Prostate gland (tissue), 2 donors: ENCODE data around the gene ORAI2. TPM values are rescaled to one million over a fixed set of nuclear protein-coding genes. Genes with fewer than 3 reads are reported as not detected.

Experiments used
- DNase-seq: peaks from one replicate; pipeline ENCODE4 v3.0.0-alpha.2; 2019; ENCODE audit warnings: low spot score
- H3K27ac ChIP-seq, 2 donors: fragments of 200-600 bp; sonication (generic); 2 replicates each; pipeline ENCODE4 v1.5.1; 2017 to 2019
- H3K27me3 ChIP-seq: fragments of 200-600 bp; sonication (generic); replicated peaks from 2 replicates; pipeline ENCODE4 v1.5.1; 2019; ENCODE audit not compliant: insufficient read depth
- H3K36me3 ChIP-seq, 2 donors: fragments of 200-600 bp; sonication (generic); 1 replicate in 1 of 2; 2 replicates in 1 of 2; pipeline versions ENCODE4 v1.5.1 to v1.8.1; 2017 to 2019
- H3K4me1 ChIP-seq: fragments of 200-600 bp; sonication (generic); replicated peaks from 2 replicates; pipeline ENCODE4 v1.5.1; 2019
- H3K4me3 ChIP-seq, 2 donors: fragments of 200-600 bp; sonication (generic); 2 replicates each; pipeline ENCODE4 v1.5.1; 2017 to 2019
- H3K9me3 ChIP-seq: fragments of 200-600 bp; sonication (generic); 2 replicates; pipeline ENCODE4 v1.5.1; 2017
- POLR2A ChIP-seq: fragments of 450-650 bp; IDR thresholded peaks from one replicate; pipeline ENCODE4 v1.6.1; 2016; ENCODE audit warnings: antibody characterized with exemption, mild to moderate bottlenecking
- POLR2AphosphoS5 ChIP-seq: sonication (generic); formaldehyde crosslinking; IDR thresholded peaks from one replicate; pipeline ENCODE4 v1.6.1; 2017; ENCODE audit warnings: antibody characterized with exemption
- WGBS: methylation state at CpG from one replicate; pipeline ENCODE4 v1.1.5; 2018; 5-methylcytosine and 5-hydroxymethylcytosine counted together
- intact Hi-C: fragments of 100-400 bp; cut with DNase I; formaldehyde crosslinking; loops from one replicate; pipeline ENCODE4 v1.14.2; 2022
- total RNA-seq, 2 donors: library from RNA; depleted of rRNA; stranded (reverse); fragments of >200 nt; gene quantifications; one replicate each; pipeline ENCODE4 v1.1.0, GENCODE V29; 2016
- TF ChIP-seq, protein P1 (sequence below), 4 experiments: fragments of 200-600 bp in 2 of 4; fragments of 450-650 bp in 2 of 4; sonication (generic) in 2 of 4; IDR thresholded peaks; 1 replicate in 3 of 4; 2 replicates in 1 of 4; pipeline ENCODE4 v1.5.1; 2016 to 2019; ENCODE audit warnings: antibody characterized with exemption in 4 of 4, mild to moderate bottlenecking in 2 of 4, moderate library complexity in 2 of 4

ORAI2 gene
- total RNA-seq, 2 donors from 2014 or later = 20.5 to 24.8 TPM

DNA sequence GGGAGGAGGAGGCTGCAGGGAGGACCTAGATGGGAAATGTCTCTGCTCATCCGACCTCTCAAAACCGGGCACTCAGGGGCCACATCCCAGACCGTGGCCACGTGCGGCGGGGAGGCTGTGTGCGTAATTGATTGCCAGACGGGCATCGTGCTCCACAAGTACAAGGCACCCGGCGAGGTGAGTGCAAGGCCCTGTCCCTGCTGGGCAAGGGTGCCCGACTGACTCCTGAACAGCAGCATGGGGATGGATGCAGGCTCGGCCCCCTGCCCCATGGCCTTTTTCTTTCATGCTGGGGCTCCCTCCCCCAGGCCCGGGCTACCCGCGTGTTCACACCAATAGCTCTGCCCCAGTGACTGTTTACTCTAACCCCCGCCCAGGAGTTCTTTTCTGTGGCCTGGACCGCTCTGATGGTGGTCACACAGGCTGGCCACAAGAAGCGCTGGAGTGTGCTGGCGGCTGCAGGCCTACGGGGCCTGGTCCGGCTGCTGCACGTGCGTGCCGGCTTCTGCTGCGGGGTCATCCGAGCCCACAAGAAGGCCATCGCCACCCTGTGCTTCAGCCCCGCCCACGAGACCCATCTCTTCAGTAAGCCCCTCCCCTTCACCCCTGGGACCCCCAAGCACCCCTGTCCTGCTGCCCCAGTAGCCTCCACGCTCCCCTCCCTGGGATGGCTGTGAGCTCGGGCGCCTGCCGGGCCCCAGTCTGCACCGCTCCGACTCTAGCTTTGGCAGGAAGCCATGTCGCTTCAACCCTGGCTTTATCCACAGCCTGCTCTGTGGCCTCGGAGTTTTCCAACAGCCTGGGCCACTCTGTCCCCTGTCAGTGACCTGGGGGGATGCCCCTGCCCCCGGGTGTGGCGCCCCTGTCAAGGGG lies 35.3 kb downstream of the ORAI2 start:
- no peak for DNase-seq
- 93% methylated on average over 40 of the region's 40 CpGs for WGBS
- no peak overlapping the region for H3K27ac ChIP-seq

DNA sequence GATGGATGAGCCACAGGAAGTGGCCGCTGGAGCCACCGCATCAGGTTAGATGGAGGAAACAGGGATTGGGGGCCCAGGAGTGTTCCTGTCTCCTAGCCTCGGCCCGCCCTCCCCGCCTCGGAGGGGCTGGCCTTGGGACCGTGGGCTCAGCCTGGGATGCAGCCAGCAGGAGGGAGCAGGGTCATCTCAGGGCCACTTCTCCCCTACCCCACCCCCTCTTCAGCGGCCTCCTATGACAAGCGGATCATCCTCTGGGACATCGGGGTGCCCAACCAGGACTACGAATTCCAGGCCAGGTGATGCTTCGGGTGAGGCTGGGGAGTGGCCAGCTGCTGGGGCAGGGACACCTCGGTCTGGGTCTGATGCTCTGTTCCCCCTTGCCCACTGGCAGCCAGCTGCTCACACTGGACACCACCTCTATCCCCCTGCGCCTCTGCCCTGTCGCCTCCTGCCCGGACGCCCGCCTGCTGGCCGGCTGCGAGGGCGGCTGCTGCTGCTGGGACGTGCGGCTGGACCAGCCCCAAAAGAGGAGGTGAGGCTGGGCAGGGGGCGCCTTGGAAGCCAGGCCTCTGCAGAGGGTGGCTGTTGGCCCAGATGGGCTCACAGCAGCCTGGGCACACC lies 36.1 kb downstream of the ORAI2 start:
- 93% methylated on average over 24 of the region's 24 CpGs for whole genome bisulfite sequencing
- H3K36me3 ChIP-seq = no peaks in the 10 kb centered on the region
- no peak for DNase-seq
- no peaks in the 10 kb centered on the region for H3K9me3 ChIP-seq
- H3K27ac ChIP-seq = no peak overlapping the region
- H3K4me1 ChIP-seq = peaks cover 5% of the 10 kb centered on the region
- intact Hi-C loops = no loop called here
- H3K4me3 ChIP-seq = no peak overlapping the region
- TF ChIP-seq POLR2A (no peak), POLR2AphosphoS5 (no peak)
- TF ChIP-seq, protein P1, sequence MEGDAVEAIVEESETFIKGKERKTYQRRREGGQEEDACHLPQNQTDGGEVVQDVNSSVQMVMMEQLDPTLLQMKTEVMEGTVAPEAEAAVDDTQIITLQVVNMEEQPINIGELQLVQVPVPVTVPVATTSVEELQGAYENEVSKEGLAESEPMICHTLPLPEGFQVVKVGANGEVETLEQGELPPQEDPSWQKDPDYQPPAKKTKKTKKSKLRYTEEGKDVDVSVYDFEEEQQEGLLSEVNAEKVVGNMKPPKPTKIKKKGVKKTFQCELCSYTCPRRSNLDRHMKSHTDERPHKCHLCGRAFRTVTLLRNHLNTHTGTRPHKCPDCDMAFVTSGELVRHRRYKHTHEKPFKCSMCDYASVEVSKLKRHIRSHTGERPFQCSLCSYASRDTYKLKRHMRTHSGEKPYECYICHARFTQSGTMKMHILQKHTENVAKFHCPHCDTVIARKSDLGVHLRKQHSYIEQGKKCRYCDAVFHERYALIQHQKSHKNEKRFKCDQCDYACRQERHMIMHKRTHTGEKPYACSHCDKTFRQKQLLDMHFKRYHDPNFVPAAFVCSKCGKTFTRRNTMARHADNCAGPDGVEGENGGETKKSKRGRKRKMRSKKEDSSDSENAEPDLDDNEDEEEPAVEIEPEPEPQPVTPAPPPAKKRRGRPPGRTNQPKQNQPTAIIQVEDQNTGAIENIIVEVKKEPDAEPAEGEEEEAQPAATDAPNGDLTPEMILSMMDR (IDR thresholded peaks at IDR 0.05) = no peak
- H3K27me3 ChIP-seq = no peaks in the 10 kb centered on the region

More for the DNA sequence above, 35.3 kb downstream of the ORAI2 start:
- intact Hi-C loops = no loop called here
- peaks cover 5% of the 10 kb centered on the region for H3K4me1 ChIP-seq
- H3K9me3 ChIP-seq = no peaks in the 10 kb centered on the region
- H3K27me3 ChIP-seq = no peaks in the 10 kb centered on the region
- H3K4me3 ChIP-seq = no peak overlapping the region
- no peaks in the 10 kb centered on the region for H3K36me3 ChIP-seq
- TF ChIP-seq POLR2A (no peak), POLR2AphosphoS5 (no peak)
- TF ChIP-seq, protein P1 (IDR thresholded peaks at IDR 0.05) = no peak

DNA sequence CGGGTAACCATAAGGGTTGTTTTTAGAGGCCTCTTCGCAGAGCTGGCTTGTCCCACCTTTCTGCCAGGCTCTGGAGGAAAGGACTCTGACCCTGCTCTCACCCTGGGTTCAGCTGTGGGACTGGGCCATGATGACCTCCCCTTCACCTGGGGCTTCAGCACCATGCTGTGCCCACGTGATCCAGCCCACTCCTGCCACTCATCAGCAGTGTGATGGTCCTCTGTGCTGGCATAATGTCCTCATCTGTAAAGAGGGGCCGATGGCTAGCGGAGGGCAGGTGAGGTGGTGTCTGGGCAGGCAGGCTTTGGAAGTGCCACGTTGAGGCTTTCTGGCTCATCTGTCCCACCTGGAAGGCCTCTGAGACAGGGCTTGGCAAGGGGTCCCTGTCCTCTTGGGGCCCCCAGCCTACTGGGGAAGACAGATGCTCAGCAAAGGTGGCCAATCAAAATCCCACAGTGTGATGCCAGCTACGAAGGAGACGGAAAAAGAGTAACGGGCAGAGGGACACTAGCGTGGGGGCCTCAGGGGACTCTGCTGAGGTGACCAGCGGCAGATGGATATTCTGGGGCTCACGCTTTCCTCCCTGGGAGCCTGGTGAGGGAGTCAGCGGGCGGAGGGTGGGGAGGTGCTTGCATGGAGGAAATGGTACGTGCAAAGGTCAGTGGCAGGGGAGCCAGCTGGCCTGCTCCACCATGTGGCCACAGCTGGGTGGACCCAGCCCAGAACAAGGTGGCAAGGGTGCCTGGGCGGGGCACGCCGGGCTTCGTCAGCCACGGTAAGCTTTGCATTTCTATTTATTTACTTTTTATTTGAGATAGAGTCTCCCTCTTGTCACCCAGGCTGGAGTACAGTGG lies 36.8 kb downstream of the ORAI2 start:
- peaks cover 5% of the 10 kb centered on the region for H3K4me1 ChIP-seq
- H3K4me3 ChIP-seq = no peak overlapping the region
- no peak for TF ChIP-seq POLR2AphosphoS5
- TF ChIP-seq POLR2A = no peak
- TF ChIP-seq, protein P1 (IDR thresholded peaks at IDR 0.05) = no peak
- no peak overlapping the region for H3K27ac ChIP-seq
- no peaks in the 10 kb centered on the region for H3K9me3 ChIP-seq
- WGBS = 84% methylated on average over 20 of the region's 20 CpGs
- no peaks in the 10 kb centered on the region for H3K36me3 ChIP-seq
- H3K27me3 ChIP-seq = no peaks in the 10 kb centered on the region
- intact Hi-C loops = no loop called here
- no peak for DNase-seq

DNA sequence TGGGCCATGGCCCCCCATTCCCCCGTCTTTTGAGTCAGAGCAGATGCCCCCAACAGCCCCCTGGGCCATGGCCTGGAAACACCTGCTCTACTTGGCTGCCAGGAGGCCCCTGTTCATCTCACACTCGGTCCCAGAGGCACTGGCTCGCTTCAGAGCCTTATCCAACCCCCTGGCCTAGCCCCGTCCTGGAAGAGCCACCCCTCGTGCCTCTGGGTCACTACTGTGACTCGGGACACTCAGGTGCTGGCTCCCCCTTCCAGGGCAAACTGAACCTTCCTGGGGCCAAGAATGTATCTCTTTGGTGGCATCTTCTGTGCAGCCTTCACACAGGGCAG lies 38.4 kb downstream of the ORAI2 start:
- Histone ChIP-seq H3K4me3 (no peak overlapping the region), H3K27me3 (no peaks in the 10 kb centered on the region), H3K27ac (no peak overlapping the region), H3K4me1 (no peaks in the 10 kb centered on the region), H3K36me3 (no peaks in the 10 kb centered on the region), H3K9me3 (no peaks in the 10 kb centered on the region)
- 78% methylated on average over 6 of the region's 6 CpGs for WGBS
- DNase-seq = no peak
- no peak for TF ChIP-seq POLR2A
- TF ChIP-seq POLR2AphosphoS5 = no peak
- TF ChIP-seq, protein P1 (IDR thresholded peaks at IDR 0.05) = no peak
- intact Hi-C loops = no loop called here
